Measurements from ENCODE around the gene TSPAN13.

The TSPAN13 gene

GRCh38 chr7:16812542-16813231, 59.1 kb downstream of the TSPAN13 start:
- no peak for DNase-seq (ENCODE audit: low spot score)

- no peak for DNase-seq (ENCODE audit: low spot score)
Measured at GRCh38 chr7:16813232-16813616, 59.7 kb downstream of the TSPAN13 start.

- DNase-seq (ENCODE audit: low spot score) = no peak
Measured at GRCh38 chr7:16815001-16815400, 61.4 kb downstream of the TSPAN13 start.

GRCh38 chr7:16816824-16817223, 63.3 kb downstream of the TSPAN13 start:
- no peak for DNase-seq (ENCODE audit: low spot score)

- DNase-seq (ENCODE audit: low spot score) = no peak
Measured at GRCh38 chr7:16817536-16817935, 64.0 kb downstream of the TSPAN13 start.

GRCh38 chr7:16818732-16819131, 65.2 kb downstream of the TSPAN13 start:
- DNase-seq (ENCODE audit: low spot score) = no peak

GRCh38 chr7:16822029-16822428, 68.5 kb downstream of the TSPAN13 start:
- DNase-seq (ENCODE audit: low spot score) = no peak

- no peak for DNase-seq (ENCODE audit: low spot score)
Measured at GRCh38 chr7:16826060-16826459, 72.5 kb downstream of the TSPAN13 start.

GRCh38 chr7:16833373-16833772, 79.8 kb downstream of the TSPAN13 start:
- DNase-seq (ENCODE audit: low spot score) = no peak
